A549 (cell line): ENCODE data around the gene NHSL2. TPM values are rescaled to one million over a fixed set of nuclear protein-coding genes. Genes with fewer than 3 reads are reported as not detected.

Experiments
- ATAC-seq, 2 experiments: fragments of 200-7000 bp in 1 of 2; fragments of >200 bp in 1 of 2; cut with Nextera tagmentation in 1 of 2; cut with Tn5 transposase in 1 of 2; 3 replicates each; pipeline versions ENCODE4 v1.8.0 to v1.9.1; 2018 to 2020; ENCODE audit warnings: mild to moderate bottlenecking in 1 of 2, moderate library complexity in 1 of 2
- CTCF ChIA-PET: fragments of 300-600 bp; sonication (Branson Sonifier 250); formaldehyde crosslinking; extraction: SDS; loops from one replicate; lab custom pipeline; 2021; ENCODE audit warnings: antibody characterized with exemption, inconsistent platforms; lab: Yijun Ruan, JAX
- POLR2A ChIA-PET: fragments of 350-600 bp; formaldehyde crosslinking; extraction: SDS; loops from one replicate; lab custom pipeline; 2021; ENCODE audit warnings: antibody characterized with exemption, inconsistent platforms; lab: Yijun Ruan, JAX
- DNase-seq, 2 experiments: peaks; one replicate each; pipeline versions ENCODE4 v3.0.0 to v3.0.0-alpha.2; 2011 to 2016; ENCODE audit warnings: low read depth in 1 of 2, low spot score in 1 of 2
- FAIRE-seq: peaks from 2 replicates; lab custom pipeline; 2011; peaks lifted over from hg19 to GRCh38; lab: Jason Lieb, UNC
- H3K27ac ChIP-seq, 2 experiments: fragments of >200 bp; sonication (Bioruptor Twin); formaldehyde crosslinking; 3 replicates each; pipeline ENCODE4 v1.5.1; 2016 to 2017
- H3K4me1 ChIP-seq: fragments of >200 bp; sonication (Bioruptor Twin); formaldehyde crosslinking; 3 replicates; pipeline ENCODE4 v1.6.1; 2016
- H3K4me2 ChIP-seq: fragments of >200 bp; sonication (Bioruptor Twin); formaldehyde crosslinking; 3 replicates; pipeline ENCODE4 v1.6.1; 2016
- H3K4me3 ChIP-seq: fragments of >200 bp; sonication (Bioruptor Twin); formaldehyde crosslinking; 3 replicates; pipeline ENCODE4 v1.5.1; 2016
- H3K9me3 ChIP-seq: fragments of >200 bp; sonication (Bioruptor Twin); formaldehyde crosslinking; 3 replicates; pipeline ENCODE4 v1.6.1; 2016
- ATOH8 ChIP-seq: fragments of 250-450 bp; sonication (Bioruptor Pico); IDR thresholded peaks from 2 replicates; pipeline ENCODE4 v1.5.0; 2020; ENCODE audit warnings: low read depth, mild to moderate bottlenecking, moderate library complexity
- BCL3 ChIP-seq: fragments of >200 bp; sonication (Bioruptor Twin); formaldehyde crosslinking; IDR thresholded peaks from 3 replicates; pipeline ENCODE4 v1.6.1; 2016
- E2F6 ChIP-seq: IDR thresholded peaks from 2 replicates; pipeline ENCODE4 v1.6.1; 2012; ENCODE audit warnings: low read depth, borderline replicate concordance
- FOSB ChIP-seq: fragments of 250-450 bp; sonication (Bioruptor Pico); IDR thresholded peaks from 2 replicates; pipeline ENCODE4 v1.5.0; 2020; ENCODE audit warnings: mild to moderate bottlenecking, moderate library complexity
- HDAC2 ChIP-seq: fragments of 200-600 bp; sonication (generic); IDR thresholded peaks from 2 replicates; pipeline ENCODE4 v1.6.1; 2016
- HOXA7 ChIP-seq: fragments of 250-450 bp; sonication (Bioruptor Pico); IDR thresholded peaks from 2 replicates; pipeline ENCODE4 v1.5.0; 2020; ENCODE audit warnings: mild to moderate bottlenecking, moderate library complexity
- HOXB13 ChIP-seq: fragments of 250-450 bp; sonication (Bioruptor Pico); IDR thresholded peaks from 2 replicates; pipeline ENCODE4 v1.5.0; 2020; ENCODE audit warnings: low read depth, mild to moderate bottlenecking, moderate library complexity
- JUNB ChIP-seq: fragments of >200 bp; sonication (Bioruptor Twin); formaldehyde crosslinking; IDR thresholded peaks from 2 replicates; pipeline ENCODE4 v1.6.1; 2016
- KDM5A ChIP-seq: fragments of 200-600 bp; sonication (generic); IDR thresholded peaks from 2 replicates; pipeline ENCODE4 v1.6.1; 2016; ENCODE audit warnings: antibody characterized with exemption, mild to moderate bottlenecking
- MAFK ChIP-seq: fragments of 450-650 bp; IDR thresholded peaks from 2 replicates; pipeline ENCODE4 v1.6.1; 2014; ENCODE audit not compliant: partially characterized antibody
- MAX ChIP-seq: IDR thresholded peaks from 2 replicates; pipeline ENCODE4 v1.6.1; 2012
- NFE2L2 ChIP-seq: fragments of 150-350 bp; conservative IDR thresholded peaks from 2 replicates; pipeline ENCODE4 v1.6.1; 2014; ENCODE audit warnings: low read length
- PBX3 ChIP-seq: IDR thresholded peaks from 2 replicates; pipeline ENCODE4 v1.6.1; 2012
- RAD21 ChIP-seq, 2 experiments: fragments of >200 bp in 1 of 2; sonication (Bioruptor Twin) in 1 of 2; formaldehyde crosslinking in 1 of 2; IDR thresholded peaks in 1 of 2; conservative IDR thresholded peaks in 1 of 2; 2 replicates in 1 of 2; 3 replicates in 1 of 2; pipeline ENCODE4 v1.6.1; 2012 to 2018; ENCODE audit warnings: inconsistent platforms in 1 of 2
- REST ChIP-seq: fragments of 200-600 bp; sonication (generic); IDR thresholded peaks from 2 replicates; pipeline ENCODE4 v1.6.1; 2016; ENCODE audit warnings: antibody characterized with exemption, mild to moderate bottlenecking, moderate library complexity
- RNF2 ChIP-seq: fragments of 200-600 bp; sonication (generic); IDR thresholded peaks from 2 replicates; pipeline ENCODE4 v1.6.1; 2016; ENCODE audit warnings: low read depth, mild to moderate bottlenecking, antibody characterized with exemption, moderate library complexity, borderline replicate concordance
- SMC3 ChIP-seq: fragments of >200 bp; sonication (Bioruptor Twin); formaldehyde crosslinking; IDR thresholded peaks from 3 replicates; pipeline ENCODE4 v1.6.1; 2018; ENCODE audit warnings: inconsistent platforms
- SREBF2 ChIP-seq: fragments of 450-650 bp; IDR thresholded peaks from 2 replicates; pipeline ENCODE4 v1.6.1; 2014; ENCODE audit warnings: mild to moderate bottlenecking, moderate library complexity
- WGBS: methylation state at CpG from one replicate; pipeline ENCODE4 v1.1.6; 2017; ENCODE audit errors: missing lambda C conversion rate; 5-methylcytosine and 5-hydroxymethylcytosine counted together
- polyA plus RNA-seq, 4 experiments: library from polyadenylated mRNA; depleted of rRNA in 3 of 4; stranded (reverse); fragments of >200 nt; fragmentation: RNase III in 1 of 4; extraction: RNeasy Plus Mini Kit Qiagen cat#74134 plus additional on column Dnase treatment in 1 of 4; gene quantifications; 2 replicates in 3 of 4; 3 replicates in 1 of 4; pipeline ENCODE4 v1.2.3, GENCODE V29; 2011 to 2017

The NHSL2 gene
- polyA plus RNA-seq, 2 of the 4 experiments (the other 2 are of a cell fraction) = 0.26 to 0.48 TPM

- H3K4me2 ChIP-seq = no peak overlapping the region
- CTCF ChIA-PET = interaction anchor here (0.7 kb wide), 1 partner anchor 71 kb away, joined by 3 read pairs; no protein-coding TSS in a partner anchor
- H3K4me3 ChIP-seq = no peak overlapping the region
- peak; percentile 46 for FAIRE-seq
- WGBS = 69% methylated on average over 3 of the region's 3 CpGs
- no peak overlapping the region for H3K27ac ChIP-seq
- TF ChIP-seq MAFK = no peak
- TF ChIP-seq BCL3 = no peak
- TF ChIP-seq PBX3 = no peak
- no peak for TF ChIP-seq SREBF2
- no peak for TF ChIP-seq E2F6
- no peak for TF ChIP-seq HOXB13 (CRISPR knock-in tag)
- TF ChIP-seq REST = no peak
- TF ChIP-seq HDAC2 = no peak
- no peak for TF ChIP-seq RNF2
- no peak for TF ChIP-seq RAD21 (conservative IDR thresholded peaks at IDR 0.05 in 1 of 2, IDR thresholded peaks at IDR 0.05 in 1 of 2)
- TF ChIP-seq FOSB (CRISPR knock-in tag) = no peak
- TF ChIP-seq SMC3 = no peak
- no peak for TF ChIP-seq MAX
- no peak for TF ChIP-seq JUNB
- no peak for TF ChIP-seq KDM5A
- TF ChIP-seq HOXA7 (CRISPR knock-in tag) = no peak
- no peak for TF ChIP-seq ATOH8 (CRISPR knock-in tag)
- no peak for TF ChIP-seq NFE2L2
- DNase-seq = no peak
- ATAC-seq = no peak
- no peaks in the 10 kb centered on the region for H3K4me1 ChIP-seq
- POLR2A ChIA-PET = no interaction called here
- H3K9me3 ChIP-seq = no peaks in the 10 kb centered on the region
Observed at GRCh38 chrX:71978164-71978563, 67.5 kb downstream of the NHSL2 start.

GRCh38 chrX:71989768-71990426 is 79.3 kb downstream of the NHSL2 start:
- no peaks in the 10 kb centered on the region for H3K4me1 ChIP-seq
- FAIRE-seq (no peak), DNase-seq (peak in 1 of 2 experiments; percentile 44), ATAC-seq (peak in 1 of 2 experiments; percentile 40; a peak in 1 of 6 replicates)
- H3K4me2 ChIP-seq = no peak overlapping the region
- WGBS = 36% methylated on average over 9 of the region's 9 CpGs
- no peak overlapping the region for H3K27ac ChIP-seq
- POLR2A ChIA-PET = no interaction called here
- H3K4me3 ChIP-seq = no peak overlapping the region
- H3K9me3 ChIP-seq = no peaks in the 10 kb centered on the region
- 0 out of 2 replicates have a peak, but pooled peaks have one; percentile 14 for TF ChIP-seq MAX
- no peak for TF ChIP-seq HOXB13 (CRISPR knock-in tag)
- CTCF ChIA-PET = interaction anchor here (1.1 to 4.3 kb wide), 3 partner anchors 9 to 137 kb away, joined by 3 to 20 read pairs (median 3); no protein-coding TSS in a partner anchor
